ENCODE data around the gene USP21. TPM values are rescaled to one million over a fixed set of nuclear protein-coding genes. Genes with fewer than 3 reads are reported as not detected.

The USP21 gene
- polyA plus RNA-seq, 3 donors = 11.0 to 42.8 (median 11.3) TPM

DNA sequence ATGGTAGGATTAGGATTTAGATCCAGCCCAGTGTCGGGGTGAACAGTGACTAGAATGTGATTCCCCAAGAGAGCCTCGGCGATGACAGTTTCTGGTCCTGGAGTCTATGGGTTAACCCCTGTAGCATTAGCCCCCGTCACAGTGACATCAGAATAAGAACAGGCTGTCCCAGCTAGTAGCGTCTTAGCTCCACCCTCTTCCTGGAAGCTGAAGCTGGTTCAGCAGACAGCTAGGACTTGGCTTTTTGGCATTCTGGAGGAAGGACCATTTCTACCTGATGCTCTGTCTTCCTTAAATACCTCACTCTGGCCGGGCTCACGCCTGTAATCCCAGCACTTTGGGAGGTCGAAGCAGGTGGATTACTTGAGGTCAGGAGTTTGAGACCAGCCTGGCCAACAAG lies 47.9 kb downstream of the USP21 start:
- H3K36me3 Mint-ChIP-seq = peaks cover 64 to 84% of the 10 kb centered on the region in 2 donors
- Histone ChIP-seq H3K9me3 (replicated peaks in 1 of 2; ENCODE audit: control insufficient read depth in 1 of 2, insufficient read depth in 1 of 2, low read length in 2 of 2) (no peaks in the 10 kb centered on the region), H3K36me3 (replicated peaks in 1 of 2; ENCODE audit: control insufficient read depth in 1 of 2, insufficient read depth in 2 of 2, low read length in 2 of 2) (peaks cover 59 to 91% of the 10 kb centered on the region in 2 donors), H4K20me1 (ENCODE audit: insufficient read depth, low read length) (no peaks in the 10 kb centered on the region), H3K27ac (ENCODE audit: low read depth in 1 of 2, low read length in 2 of 2) (no peak overlapping the region), H3K9ac (ENCODE audit: insufficient read depth, low read length, poor library complexity, severe bottlenecking) (no peak overlapping the region), H3K4me3 (replicated peaks in 1 of 3; ENCODE audit: low read depth in 2 of 3, low read length in 3 of 3) (no peak overlapping the region), H2AFZ (ENCODE audit: insufficient read depth, low read depth, low read length, poor library complexity, severe bottlenecking) (no peak overlapping the region), H3K27me3 (ENCODE audit: control insufficient read depth in 2 of 2, insufficient read depth in 2 of 2, low read length in 2 of 2) (no peaks in the 10 kb centered on the region), H3K4me2 (replicated peaks; ENCODE audit: extremely low read depth, low read length, poor library complexity, severe bottlenecking) (no peak overlapping the region), H3K79me2 (ENCODE audit: insufficient read depth, low read length) (peaks cover 70% of the 10 kb centered on the region), H3K4me1 (ENCODE audit: control insufficient read depth in 1 of 2, insufficient read depth in 2 of 2, low read length in 2 of 2) (peaks cover 21 to 33% of the 10 kb centered on the region in 2 donors)
- no peak for DNase-seq
- H3K27ac Mint-ChIP-seq = no peak overlapping the region
- 93% methylated on average over 5 of the region's 8 CpGs for WGBS (ENCODE audit: insufficient coverage)
- intact Hi-C loops (cut with micrococcal nuclease) = loop anchor here in 1 of 2 donors (5.0 kb wide), 1 partner anchor 170 kb away; no protein-coding TSS in a partner anchor
- TF ChIP-seq, protein P1, sequence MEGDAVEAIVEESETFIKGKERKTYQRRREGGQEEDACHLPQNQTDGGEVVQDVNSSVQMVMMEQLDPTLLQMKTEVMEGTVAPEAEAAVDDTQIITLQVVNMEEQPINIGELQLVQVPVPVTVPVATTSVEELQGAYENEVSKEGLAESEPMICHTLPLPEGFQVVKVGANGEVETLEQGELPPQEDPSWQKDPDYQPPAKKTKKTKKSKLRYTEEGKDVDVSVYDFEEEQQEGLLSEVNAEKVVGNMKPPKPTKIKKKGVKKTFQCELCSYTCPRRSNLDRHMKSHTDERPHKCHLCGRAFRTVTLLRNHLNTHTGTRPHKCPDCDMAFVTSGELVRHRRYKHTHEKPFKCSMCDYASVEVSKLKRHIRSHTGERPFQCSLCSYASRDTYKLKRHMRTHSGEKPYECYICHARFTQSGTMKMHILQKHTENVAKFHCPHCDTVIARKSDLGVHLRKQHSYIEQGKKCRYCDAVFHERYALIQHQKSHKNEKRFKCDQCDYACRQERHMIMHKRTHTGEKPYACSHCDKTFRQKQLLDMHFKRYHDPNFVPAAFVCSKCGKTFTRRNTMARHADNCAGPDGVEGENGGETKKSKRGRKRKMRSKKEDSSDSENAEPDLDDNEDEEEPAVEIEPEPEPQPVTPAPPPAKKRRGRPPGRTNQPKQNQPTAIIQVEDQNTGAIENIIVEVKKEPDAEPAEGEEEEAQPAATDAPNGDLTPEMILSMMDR (IDR thresholded peaks at IDR 0.05) = no peak
- no peak overlapping the region for H3K4me3 Mint-ChIP-seq
- H3K27me3 Mint-ChIP-seq (ENCODE audit: low read depth in 3 of 3) = no peaks in the 10 kb centered on the region
- H3K4me1 Mint-ChIP-seq = peaks cover 34% of the 10 kb centered on the region
- H3K9me3 Mint-ChIP-seq = peaks cover 0 to 2% (median 0%) of the 10 kb centered on the region in 7 donors

DNA sequence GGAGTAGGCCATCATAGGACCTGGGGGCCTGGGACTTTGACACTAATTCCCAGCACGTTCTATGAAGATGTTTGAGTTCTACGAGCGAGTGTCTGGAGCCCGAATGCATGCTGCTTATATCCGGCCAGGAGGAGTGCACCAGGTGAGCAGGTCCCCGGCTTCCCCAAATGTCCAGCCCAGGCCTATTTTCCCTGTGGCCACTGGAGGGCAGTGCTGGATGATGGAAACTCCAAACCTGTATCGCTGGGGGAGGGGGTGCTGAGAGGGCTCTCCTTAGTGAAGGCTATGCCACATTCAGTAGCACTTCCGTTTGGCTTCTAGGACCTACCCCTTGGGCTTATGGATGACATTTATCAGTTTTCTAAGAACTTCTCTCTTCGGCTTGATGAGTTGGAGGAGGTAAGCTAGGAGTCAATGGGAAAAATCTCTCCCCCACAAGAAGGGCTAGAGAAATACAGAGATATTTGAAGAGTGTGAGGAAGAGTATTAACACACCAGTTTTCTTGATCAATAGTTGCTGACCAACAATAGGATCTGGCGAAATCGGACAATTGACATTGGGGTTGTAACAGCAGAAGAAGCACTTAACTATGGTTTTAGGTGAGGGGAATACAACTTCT lies 50.6 kb downstream of the USP21 start:
- Mint-ChIP-seq H3K36me3 (peaks cover 74 to 87% of the 10 kb centered on the region in 2 donors), H3K4me1 (peaks cover 39% of the 10 kb centered on the region), H3K27me3 (ENCODE audit: low read depth in 3 of 3) (no peaks in the 10 kb centered on the region), H3K27ac (peak overlapping the region; percentile 47 to 94 (median 85)), H3K9me3 (peaks cover 0 to 2% (median 0%) of the 10 kb centered on the region in 7 donors), H3K4me3 (no peak overlapping the region)
- no peaks in the 10 kb centered on the region for H3K9me3 ChIP-seq (replicated peaks in 1 of 2; ENCODE audit: control insufficient read depth in 1 of 2, insufficient read depth in 1 of 2, low read length in 2 of 2)
- intact Hi-C loops (cut with micrococcal nuclease) = loop anchor here in 1 of 2 donors (1.0 to 5.0 kb wide), 3 partner anchors 15 to 167 kb away; no protein-coding TSS in a partner anchor
- H3K27me3 ChIP-seq (ENCODE audit: control insufficient read depth in 2 of 2, insufficient read depth in 2 of 2, low read length in 2 of 2) = no peaks in the 10 kb centered on the region
- peaks cover 29 to 39% of the 10 kb centered on the region in 2 donors for H3K4me1 ChIP-seq (ENCODE audit: control insufficient read depth in 1 of 2, insufficient read depth in 2 of 2, low read length in 2 of 2)
- TF ChIP-seq, protein P1 (IDR thresholded peaks at IDR 0.05) = peak; percentile 96
- H3K27ac ChIP-seq (ENCODE audit: low read depth in 1 of 2, low read length in 2 of 2) = peak overlapping the region in 1 of 2 donors; percentile 6
- H3K4me2 ChIP-seq (replicated peaks; ENCODE audit: extremely low read depth, low read length, poor library complexity, severe bottlenecking) = no peak overlapping the region
- no peak overlapping the region for H2AFZ ChIP-seq (ENCODE audit: insufficient read depth, low read depth, low read length, poor library complexity, severe bottlenecking)
- no peak overlapping the region for H3K4me3 ChIP-seq (replicated peaks in 1 of 3; ENCODE audit: low read depth in 2 of 3, low read length in 3 of 3)
- peak; percentile 76 to 87 (median 87) for DNase-seq
- no peak overlapping the region for H3K9ac ChIP-seq (ENCODE audit: insufficient read depth, low read length, poor library complexity, severe bottlenecking)
- 36% methylated on average over 6 of the region's 11 CpGs for WGBS (ENCODE audit: insufficient coverage)
- no peaks in the 10 kb centered on the region for H4K20me1 ChIP-seq (ENCODE audit: insufficient read depth, low read length)
- peaks cover 75 to 90% of the 10 kb centered on the region in 2 donors for H3K36me3 ChIP-seq (replicated peaks in 1 of 2; ENCODE audit: control insufficient read depth in 1 of 2, insufficient read depth in 2 of 2, low read length in 2 of 2)
- H3K79me2 ChIP-seq (ENCODE audit: insufficient read depth, low read length) = peaks cover 66% of the 10 kb centered on the region

Data from CD14-positive monocyte (primary cell).